ENCODE measurements around the gene PDS5A.

GRCh38 chr4:39996811-39997210, 19.1 kb upstream of the PDS5A start:
- TF ChIP-seq, protein P1, sequence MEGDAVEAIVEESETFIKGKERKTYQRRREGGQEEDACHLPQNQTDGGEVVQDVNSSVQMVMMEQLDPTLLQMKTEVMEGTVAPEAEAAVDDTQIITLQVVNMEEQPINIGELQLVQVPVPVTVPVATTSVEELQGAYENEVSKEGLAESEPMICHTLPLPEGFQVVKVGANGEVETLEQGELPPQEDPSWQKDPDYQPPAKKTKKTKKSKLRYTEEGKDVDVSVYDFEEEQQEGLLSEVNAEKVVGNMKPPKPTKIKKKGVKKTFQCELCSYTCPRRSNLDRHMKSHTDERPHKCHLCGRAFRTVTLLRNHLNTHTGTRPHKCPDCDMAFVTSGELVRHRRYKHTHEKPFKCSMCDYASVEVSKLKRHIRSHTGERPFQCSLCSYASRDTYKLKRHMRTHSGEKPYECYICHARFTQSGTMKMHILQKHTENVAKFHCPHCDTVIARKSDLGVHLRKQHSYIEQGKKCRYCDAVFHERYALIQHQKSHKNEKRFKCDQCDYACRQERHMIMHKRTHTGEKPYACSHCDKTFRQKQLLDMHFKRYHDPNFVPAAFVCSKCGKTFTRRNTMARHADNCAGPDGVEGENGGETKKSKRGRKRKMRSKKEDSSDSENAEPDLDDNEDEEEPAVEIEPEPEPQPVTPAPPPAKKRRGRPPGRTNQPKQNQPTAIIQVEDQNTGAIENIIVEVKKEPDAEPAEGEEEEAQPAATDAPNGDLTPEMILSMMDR (IDR thresholded peaks at IDR 0.05), result no peak
- TF ChIP-seq POLR2A (IDR thresholded peaks at IDR 0.05), result no peak
